ENCODE results near the gene IKZF3. TPM values are rescaled to one million over a fixed set of nuclear protein-coding genes. Genes with fewer than 3 reads are reported as not detected.

The IKZF3 gene
- total RNA-seq, 2 donors from 2014 or later: 0.55 to 1.7 TPM

DNA sequence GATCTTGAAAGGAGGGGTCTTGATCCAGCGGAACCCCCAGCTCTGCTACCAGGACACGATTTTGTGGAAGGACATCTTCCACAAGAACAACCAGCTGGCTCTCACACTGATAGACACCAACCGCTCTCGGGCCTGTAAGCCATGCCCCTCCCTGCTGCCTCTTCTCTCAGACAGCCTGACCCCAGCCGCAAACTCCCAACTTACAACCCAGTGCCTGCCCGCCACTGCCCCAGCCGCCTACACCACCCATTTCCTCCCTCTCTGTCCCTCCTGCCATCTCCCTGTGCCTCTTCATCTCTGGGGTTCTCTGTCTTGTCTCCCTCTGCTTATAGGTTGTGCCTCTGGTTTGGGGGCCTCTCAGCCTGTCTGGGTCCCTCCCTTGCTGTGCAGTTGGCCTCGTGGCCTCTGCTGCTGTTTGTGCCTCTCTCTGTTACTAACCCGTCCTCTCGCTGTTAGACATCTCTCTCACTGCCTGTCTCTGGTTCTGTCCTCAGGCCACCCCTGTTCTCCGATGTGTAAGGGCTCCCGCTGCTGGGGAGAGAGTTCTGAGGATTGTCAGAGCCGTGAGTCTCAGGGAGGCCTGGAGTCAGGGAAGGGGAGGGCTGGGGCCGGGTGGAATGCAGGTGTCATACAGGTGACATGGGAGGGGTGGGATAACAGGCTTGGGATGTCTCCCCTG, 154.7 kb downstream of the IKZF3 start:
- intact Hi-C loops (cut with DNase I): no loop called here
- TF ChIP-seq POLR2A (IDR thresholded peaks at IDR 0.05): no peak
- TF ChIP-seq POLR2AphosphoS5 (IDR thresholded peaks at IDR 0.05): no peak
- TF ChIP-seq CTCF (IDR thresholded peaks at IDR 0.05): no peak
- Histone ChIP-seq H3K4me3 (no peak overlapping the region), H3K27ac (peak overlapping the region in 1 of 2 donors; percentile 98), H3K9me3 (no peaks in the 10 kb centered on the region), H3K27me3 (replicated peaks; ENCODE audit: insufficient read depth) (no peaks in the 10 kb centered on the region), H3K36me3 (peaks cover 7 to 28% of the 10 kb centered on the region in 2 donors), H3K4me1 (replicated peaks) (peaks cover 26% of the 10 kb centered on the region)
- 88% methylated on average over 14 of the region's 14 CpGs for WGBS
- DNase-seq (ENCODE audit: low spot score): no peak

Small RNAs within 50 kb of the gene (microRNA-seq; reads per million reads assigned to microRNA genes)
- gene MIR4728: 2.2 reads per million, percentile 31 among the genes with 10 or more reads in this experiment

Small RNAs within 50 kb of the gene (small RNA-seq; reads per million reads assigned to genes)
- gene AC090844.1 (0 reads per million in 2 donors), gene MIR4728 (0.20 to 1.1 reads per million in 2 donors)

Other genes starting within 250 kb of the IKZF3 start
- gene PPP1R1B, start 237.4 kb downstream of the IKZF3 start, total RNA-seq: 100 to 1,000 TPM in 1 of 2 donors, 10 to 100 TPM in 1; 69.0 to 108 TPM
- 100 to 1,000 TPM in 1 of 2 donors, 10 to 100 TPM in 1; 52.5 to 202 TPM for gene STARD3, start 227.2 kb downstream of the IKZF3 start, total RNA-seq
- gene TCAP, start 199.0 kb downstream of the IKZF3 start, total RNA-seq: 10 to 100 TPM in 1 of 2 donors, 1 to 10 TPM in 1; 4.3 to 44.3 TPM
- 1 to 10 TPM; 2.7 to 5.8 TPM for gene PNMT, start 195.9 kb downstream of the IKZF3 start, total RNA-seq
- 10 to 100 TPM; 44.6 to 50.0 TPM for gene PGAP3, start 176.3 kb downstream of the IKZF3 start, total RNA-seq
- gene ERBB2, start 164.2 kb downstream of the IKZF3 start, total RNA-seq: 100 to 1,000 TPM; 112 to 172 TPM
- gene MIEN1, start 133.8 kb downstream of the IKZF3 start, total RNA-seq: 100 to 1,000 TPM in 1 of 2 donors, 10 to 100 TPM in 1; 46.5 to 119 TPM
- 10 to 100 TPM; 25.7 to 32.6 TPM for gene GRB7, start 126.4 kb downstream of the IKZF3 start, total RNA-seq
- gene ZPBP2, start 3.9 kb upstream of the IKZF3 start, total RNA-seq: 10 to 100 TPM in 1 of 2 donors, not detected in 1; 14.8 TPM
- 10 to 100 TPM in 1 of 2 donors, 1 to 10 TPM in 1; 4.0 to 17.0 TPM for gene GSDMB, start 54.3 kb upstream of the IKZF3 start, total RNA-seq
- 10 to 100 TPM; 82.4 to 91.6 TPM for gene ORMDL3, start 63.3 kb upstream of the IKZF3 start, total RNA-seq
- not detected for gene LRRC3C, start 63.4 kb upstream of the IKZF3 start, total RNA-seq
- gene GSDMA, start 98.7 kb upstream of the IKZF3 start, total RNA-seq: 1 to 10 TPM in 1 of 2 donors, not detected in 1; 1.2 TPM
- 100 to 1,000 TPM in 1 of 2 donors, 10 to 100 TPM in 1; 96.4 to 116 TPM for gene PSMD3, start 116.5 kb upstream of the IKZF3 start, total RNA-seq
- 1 to 10 TPM in 1 of 2 donors, under 1 TPM in 1; 0.41 to 2.2 TPM for gene CSF3, start 151.1 kb upstream of the IKZF3 start, total RNA-seq
- gene MED24, start 190.1 kb upstream of the IKZF3 start, total RNA-seq: 100 to 1,000 TPM in 1 of 2 donors, 10 to 100 TPM in 1; 55.2 to 167 TPM
- gene THRA, start 198.7 kb upstream of the IKZF3 start, total RNA-seq: 10 to 100 TPM; 35.2 to 79.8 TPM
- gene NR1D1, start 236.3 kb upstream of the IKZF3 start, total RNA-seq: 10 to 100 TPM; 10.7 to 35.2 TPM